Measurements from ENCODE around the gene ITGA7.

The ITGA7 gene

DNA sequence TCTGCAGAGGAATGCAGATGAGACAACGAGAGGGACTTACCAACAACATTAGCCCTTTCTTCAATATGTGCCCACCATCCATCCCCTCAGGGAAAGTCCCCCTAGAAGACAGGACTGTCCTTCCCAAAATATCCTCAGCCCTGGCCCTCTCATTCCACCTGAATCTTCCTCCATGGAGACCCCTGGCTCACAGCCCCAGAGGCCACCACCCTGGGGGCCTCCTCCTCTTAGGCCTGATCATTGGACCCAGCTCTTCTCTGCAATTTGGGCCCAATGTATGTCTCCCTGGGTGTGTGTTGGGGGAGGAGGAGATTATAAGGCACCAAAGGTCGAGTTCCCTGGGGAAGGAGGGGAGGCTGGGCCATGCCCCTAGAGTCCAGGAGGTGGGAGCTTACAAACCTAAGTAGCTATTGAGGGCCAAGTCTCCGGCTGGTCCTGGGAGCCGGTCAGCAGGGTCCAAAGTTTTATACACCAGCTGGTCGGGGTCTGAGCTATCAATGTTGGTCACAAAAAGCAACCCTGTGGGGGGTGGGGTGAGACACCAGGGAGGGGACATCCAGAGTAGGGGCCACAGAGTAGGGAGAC, 8.1 kb downstream of the ITGA7 start:
- no peak for DNase-seq

DNA sequence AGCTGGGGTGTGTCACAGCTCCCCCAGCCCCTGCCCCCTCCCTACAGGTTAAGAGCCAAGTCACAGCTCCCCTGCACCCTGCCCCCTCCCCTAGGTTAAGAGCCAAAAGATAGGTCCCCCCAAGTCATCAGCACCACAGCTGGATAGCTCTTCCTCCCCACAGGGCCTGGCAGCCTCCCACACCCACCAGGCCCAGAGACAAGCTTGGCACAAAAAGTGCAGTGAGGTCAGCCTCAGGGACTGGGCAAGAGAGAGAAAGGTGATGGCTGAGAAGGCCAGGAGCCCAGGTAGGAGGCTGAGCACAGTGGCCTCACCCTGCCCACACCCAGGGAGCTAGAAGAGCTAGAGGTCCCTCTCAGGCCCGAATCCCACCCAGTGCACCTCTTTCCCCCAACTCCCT, 8.7 kb downstream of the ITGA7 start:
- DNase-seq, result no peak

DNA sequence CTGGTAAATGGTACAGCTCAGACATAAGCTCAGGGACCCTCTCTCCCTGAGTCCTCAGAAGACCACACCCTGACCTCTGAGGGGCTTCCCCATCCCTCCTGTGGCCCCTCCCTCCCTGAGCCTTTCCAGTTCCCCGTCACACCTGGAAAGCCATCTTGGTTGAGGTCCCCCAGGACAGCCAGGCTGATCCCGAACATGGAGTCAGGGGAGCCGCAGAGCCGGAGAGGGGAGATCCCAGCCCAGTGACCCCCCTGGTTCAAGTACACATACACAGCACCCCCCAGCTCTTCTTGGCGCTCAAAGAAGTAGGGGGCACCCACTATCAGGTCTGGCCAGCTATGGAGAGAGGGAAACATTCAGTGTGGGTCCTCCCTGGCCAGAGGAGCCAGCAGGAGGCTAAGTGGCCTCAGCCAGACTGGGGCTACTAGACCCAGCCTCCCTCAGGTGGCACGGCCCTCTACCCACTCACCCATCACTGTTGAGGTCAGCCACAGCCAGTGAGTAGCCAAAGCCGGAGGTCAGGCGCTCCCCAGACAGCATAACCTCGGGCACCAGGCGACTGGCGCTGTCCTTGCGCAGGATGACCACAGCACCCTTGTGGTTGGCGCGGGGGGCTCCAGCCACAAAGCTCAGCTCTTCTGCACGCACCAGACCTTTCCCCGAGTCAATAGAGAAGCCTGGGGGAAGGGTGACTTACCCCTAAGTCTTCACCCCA, 9.3 kb downstream of the ITGA7 start:
- no peak for DNase-seq

DNA sequence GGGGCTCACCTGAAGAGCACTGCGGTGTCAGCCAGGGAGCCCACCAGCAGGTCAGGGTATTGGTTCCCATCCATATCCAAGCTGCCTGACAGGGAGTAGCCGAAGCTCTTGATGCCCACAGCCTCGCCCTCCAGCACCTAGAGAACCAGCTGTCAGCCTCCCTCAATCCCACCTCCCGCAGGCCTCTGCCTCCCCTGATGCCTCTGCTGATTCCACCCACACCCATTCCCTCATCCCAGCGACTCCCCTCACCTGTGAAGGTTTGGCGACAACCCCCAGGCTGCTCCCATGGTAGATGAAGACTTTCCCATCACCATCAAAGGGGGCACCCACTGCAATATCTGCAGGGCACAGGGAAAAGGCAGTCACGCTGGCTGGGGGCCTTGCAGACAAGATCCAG, 10.0 kb downstream of the ITGA7 start:
- DNase-seq, result no peak

DNA sequence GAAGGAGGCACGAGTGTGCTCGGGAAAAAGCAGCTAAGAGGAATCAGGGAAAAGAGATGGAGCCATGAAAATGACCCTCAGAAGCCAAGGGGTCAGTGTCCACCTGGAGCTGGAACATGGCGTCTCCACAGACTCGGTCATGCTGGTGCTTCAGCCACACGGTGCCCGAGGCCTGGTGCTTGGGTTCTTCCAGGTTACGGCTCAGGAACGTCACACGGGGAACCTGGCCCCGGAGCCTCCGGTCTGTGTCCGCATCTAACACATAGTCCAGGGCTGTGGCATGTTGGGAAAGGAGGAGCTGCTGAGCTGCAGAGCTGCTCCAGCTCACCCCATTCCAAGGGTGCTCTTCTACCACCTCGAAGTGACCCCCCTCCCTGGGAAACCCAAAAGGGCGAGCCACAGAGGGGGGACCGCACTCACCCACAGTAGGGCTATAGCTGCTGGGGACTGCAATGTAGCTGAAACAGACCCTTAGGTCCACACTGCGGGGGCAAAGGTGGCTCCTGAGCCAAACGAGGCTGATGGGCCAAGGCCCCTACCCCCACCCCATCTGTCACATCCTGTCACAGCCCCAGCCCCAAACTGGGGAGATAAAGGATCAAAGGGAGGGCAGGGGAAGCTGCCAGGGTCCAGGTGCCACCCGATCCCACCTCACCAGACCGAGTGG, 10.8 kb downstream of the ITGA7 start:
- DNase-seq, result no peak

DNA sequence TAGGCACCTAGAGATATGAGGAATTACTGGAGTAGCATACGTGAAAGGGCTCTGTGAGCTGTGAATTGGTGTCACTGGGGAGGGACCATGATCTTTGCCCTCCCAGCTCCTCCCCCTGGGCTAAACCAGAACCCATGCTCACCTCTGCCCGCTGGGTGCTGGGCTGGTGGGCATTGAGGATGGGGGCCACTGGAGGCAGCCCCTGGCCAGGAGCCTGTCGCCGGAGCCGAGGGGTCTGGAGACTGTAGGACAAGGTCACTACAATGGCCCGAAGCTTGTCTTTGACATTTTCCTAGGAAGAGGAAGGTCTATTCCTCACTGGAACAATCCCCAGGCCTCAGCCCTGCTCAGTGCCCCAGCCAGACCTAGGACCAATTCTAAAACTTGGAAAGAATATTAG, 11.6 kb downstream of the ITGA7 start:
- DNase-seq, result no peak

DNA sequence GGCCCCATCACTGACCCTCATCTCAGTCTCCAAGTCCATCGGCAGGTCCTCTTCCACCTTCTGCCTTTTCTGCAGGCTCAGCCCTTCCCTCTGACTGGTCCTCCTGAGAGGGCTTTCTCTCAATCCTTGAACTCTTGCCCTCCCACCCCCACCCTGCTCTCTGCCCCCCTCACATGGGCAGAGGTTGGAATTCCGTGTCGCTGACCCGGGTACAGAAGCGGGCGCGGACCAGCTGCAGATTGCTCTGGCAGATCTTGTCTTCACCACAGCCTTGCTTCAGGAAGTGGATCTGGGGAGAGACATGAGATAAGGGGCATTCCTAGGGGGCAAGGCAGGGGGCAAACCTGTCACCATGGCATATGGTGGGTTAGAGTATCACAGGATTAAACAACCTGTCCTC, 12.4 kb downstream of the ITGA7 start:
- DNase-seq, result no peak

DNA sequence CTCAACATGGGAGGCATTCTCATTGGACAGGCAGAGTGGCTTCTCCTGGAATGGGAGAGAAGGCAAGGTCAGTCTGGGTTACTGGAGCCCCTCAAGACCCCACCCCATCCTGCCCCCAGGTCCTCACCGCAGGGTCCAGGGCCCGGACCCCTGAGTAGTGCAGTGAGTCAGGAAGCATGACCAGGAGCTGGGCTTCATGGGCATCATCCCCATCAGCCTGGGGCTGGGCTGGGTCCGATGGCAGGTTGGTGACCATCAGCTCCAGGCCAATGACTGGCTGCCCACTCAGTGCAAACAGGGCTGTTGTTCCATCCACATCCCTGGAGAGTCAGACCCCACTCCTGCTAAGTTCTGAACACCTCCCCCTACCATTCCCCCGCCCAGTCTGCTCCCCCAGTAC, 13.1 kb downstream of the ITGA7 start:
- DNase-seq, result no peak

DNA sequence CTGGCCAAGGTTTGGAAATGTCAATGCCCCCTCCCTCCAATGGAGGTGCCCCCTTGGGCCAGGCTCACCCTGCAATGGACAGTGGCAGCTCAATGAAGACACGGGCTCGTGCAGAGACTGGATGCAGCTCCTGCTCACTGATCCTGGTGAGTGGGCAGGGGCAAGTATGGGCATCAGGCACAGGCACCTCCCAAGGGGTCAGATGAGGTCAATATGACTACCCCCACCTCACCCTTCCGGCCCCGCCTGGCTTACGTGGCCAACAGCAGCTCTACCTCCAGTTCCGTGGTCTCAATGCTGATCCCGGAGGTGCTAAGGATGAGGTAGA, 13.6 kb downstream of the ITGA7 start:
- no peak for DNase-seq

DNA sequence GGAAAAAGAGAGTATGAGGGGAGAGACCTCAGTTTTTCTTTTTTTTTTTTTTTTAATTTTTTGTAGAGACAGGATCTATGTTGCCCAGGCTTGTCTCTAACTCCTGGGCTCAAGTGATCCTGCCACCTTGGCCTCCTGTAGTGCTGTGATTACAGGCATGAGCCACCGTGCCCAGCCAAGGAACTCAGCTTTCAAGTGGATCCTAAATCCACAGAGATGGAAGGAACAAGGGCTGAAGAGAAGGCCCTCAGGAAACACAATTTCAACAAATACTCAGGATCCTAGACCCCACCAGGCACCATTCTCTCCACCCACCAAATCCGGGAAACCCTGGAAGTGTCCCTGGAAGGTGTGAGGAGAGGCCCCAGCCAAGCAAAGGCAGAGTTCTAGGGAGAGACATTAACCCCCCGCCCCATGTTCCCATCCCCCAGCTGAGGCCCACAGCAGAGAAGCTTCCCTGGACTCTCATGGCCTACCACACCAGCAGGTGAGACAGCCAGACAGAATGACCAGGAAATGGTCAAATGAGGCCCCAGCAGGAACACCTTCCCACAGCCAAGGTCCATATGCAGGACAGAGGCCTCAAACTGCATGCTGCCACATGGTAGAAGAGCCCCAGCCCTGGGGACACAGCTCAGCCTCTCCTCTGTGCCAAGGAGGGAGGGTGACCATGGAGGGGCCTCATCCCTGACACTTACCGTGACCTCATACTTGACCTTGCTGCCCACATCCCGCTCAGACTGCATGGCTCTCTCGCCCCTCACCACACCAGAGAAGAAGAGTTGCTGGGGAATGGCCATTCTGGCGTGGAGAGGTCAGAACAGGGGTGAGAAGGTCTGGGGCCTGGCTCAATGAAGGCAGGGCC, 14.1 kb downstream of the ITGA7 start:
- DNase-seq, result no peak

DNA sequence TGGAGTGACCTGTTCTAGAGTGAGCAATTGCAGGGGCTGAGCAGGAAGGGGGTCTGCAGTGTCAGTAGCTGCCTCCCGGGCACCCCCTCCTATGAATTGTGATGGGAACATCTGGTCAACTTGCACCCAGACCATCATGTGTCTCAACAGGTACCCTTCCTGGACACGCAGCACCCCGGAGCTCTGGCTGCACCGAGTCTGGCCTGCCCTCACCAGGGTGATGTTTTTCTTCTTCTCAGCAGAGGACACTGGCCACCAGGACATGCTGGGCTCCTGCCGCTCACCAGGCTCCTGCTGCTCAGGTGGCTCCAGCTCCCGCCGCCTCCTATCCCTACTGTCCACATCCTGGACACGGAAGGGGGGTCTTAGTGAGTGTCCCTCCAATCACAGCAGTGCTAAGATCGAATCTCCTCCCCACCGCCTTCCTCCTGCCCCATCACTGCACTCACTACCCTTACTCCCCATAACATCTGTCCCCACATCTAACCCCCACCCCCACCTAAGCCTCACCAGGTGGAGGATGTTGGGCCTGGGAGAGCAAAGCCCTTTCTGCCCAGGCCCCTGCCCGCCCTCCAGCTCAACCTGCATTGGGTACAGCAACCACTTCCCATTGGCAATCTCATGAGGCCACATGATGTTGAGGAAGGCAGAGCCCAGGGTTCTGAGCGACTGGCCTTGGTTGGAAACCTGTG, 14.9 kb downstream of the ITGA7 start:
- no peak for DNase-seq

DNA sequence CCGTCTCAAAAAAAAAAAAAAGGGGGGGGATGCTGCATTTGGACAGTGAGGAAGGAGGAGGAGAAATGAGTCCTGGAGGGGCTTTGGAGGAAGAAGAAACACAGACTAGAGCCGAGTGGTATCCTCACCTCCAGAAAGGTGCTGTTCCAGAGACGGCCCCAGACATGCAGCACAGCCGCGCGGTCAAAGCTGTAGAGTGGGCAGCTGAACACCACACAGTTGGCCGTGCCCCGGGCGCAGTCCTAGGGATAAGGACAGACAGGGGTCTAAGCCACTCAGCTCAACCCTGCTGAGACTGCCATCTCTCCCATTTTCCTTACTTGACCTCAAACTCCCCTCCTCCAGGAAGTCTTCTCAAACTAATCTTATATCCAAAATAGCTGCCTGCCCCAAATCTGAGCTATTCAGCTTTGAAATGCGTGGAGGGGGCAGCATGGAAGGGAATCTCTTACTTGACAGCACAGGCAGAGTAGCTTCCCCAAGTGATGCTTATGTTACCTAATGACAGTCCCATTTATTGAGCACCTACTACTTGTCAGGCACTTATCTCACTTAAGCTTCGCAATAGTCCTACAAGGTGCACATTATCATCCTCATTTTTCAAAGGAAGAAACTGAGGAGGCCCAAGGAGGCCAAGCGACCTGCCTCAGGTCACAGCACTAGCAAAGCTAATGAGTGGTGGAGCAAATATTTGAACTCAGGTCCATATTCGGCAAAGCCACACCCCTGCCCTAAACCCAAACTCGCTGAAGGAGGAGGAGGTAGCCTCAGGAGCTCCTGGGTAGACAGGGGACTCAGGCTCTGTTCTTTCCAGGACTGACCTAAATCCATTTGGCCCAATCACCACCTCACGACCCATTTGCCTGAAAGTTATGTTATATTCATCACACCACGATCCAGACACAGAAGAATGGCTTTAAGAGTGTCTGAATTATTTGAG, 18.7 kb downstream of the ITGA7 start:
- no peak for DNase-seq

DNA sequence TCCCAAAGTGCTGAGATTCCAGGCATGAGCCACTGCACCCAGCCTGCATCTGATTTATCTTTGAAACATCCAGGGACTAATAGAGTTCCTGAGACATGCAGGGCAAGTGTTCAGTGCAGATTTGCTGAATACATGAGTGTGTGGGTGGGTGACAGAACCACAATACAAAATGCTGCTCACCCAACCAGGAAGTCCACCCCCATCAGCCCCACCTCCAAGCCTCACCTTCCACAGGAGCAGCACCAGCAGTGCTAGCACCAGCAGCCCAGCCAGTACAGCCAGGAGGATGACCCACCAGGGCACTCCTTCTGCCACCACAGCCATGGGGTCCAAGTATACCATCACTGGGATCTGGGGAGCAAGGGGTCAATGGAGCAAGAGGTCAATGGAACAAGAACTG, 20.0 kb downstream of the ITGA7 start:
- no peak for DNase-seq

DNA sequence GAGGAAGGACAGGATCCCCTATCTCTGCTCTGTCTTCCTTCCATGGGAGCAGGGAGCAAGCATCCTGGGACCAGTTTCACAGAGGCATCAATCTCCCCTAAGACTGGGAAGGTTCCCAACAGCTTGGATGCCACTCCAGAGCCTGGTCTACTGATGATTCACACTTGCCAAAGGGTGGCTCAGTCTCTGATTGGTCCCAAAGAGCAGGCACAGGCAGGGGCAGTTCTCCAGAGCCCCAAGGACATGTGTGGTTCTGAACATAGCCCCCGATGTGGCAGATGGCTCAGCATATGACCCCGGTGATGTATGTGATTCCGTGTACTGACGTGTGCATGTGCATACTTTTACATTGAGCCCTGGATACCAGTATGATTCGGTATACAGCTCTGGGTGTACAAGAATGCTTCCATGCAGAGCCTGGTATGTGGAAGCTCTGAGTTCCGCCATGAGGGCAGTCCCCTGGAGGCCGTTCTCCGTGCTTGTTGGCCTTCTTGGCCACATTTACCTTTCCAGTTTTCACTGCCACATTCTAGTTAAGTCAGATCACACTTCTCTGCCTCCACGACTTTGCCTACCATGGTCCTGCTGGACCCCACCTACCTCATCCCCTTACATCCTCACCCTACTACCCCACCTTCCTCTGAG, 21.2 kb downstream of the ITGA7 start:
- DNase-seq, result no peak

DNA sequence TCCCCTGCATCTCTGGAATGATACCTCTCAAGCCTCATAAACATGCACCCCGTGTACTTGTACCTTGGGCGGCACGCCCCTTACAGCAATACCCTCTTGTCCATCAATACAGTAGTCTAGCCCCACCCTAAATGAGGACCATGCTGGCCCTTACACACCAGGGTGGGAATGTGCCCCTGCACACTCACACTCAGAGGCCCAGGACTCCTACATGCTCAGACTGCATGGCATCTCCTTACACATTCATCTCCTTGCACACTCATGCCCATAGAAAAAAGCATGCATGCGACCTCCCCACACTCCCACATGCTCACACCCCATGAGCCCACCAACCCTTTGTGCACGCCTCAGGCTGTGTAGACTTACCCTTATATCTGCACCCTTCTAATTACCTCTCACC, 22.0 kb downstream of the ITGA7 start:
- DNase-seq, result no peak

DNA sequence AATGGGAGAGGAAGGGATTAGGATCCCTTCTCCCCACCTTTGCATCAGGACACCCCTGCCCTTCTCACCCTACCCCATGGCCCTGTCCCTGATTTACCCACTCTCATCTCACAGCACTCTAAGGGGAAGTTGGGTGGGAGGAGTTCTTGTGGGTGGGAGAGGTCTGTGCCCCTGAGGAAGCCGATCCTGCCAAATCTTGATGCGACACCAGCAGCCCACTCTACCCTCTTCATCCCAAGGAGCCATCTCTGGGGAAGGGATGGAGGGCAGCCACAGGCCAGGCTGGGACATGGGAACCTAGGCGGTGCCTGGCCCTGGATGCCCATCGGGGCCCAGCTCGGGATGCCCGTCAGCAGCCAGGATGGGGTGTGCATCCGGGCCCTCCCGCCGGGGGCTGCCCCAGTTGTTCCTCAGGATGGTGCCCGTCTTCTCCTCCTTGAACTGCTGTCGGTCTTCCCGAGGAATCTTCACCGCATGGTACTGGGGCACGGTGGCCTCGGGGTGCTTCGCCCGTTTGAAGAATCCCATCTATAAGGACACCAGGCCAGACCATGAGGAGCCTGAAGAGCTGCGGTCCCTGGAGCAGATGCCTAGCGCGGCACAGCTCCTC, 22.8 kb downstream of the ITGA7 start:
- no peak for DNase-seq

DNA sequence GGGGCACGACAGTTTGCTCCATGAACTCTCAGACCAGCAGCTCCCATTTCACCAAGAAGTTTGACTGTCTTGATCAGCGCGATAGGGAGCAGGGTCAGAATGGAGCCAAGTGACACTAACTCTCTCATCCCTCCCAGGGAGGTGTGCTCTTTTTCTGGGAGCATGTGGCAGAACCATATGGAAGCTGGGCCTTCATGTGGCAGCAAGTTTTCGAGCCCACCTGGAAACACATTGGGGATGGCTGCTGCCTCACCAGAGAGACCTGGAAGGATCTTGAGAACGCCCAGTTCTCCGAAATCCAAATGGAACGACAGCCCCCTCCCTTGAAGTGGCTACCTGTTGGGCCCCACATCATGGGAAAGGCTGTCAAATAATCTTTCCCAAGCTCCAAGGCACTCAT, 24.0 kb downstream of the ITGA7 start:
- no peak for DNase-seq

DNA sequence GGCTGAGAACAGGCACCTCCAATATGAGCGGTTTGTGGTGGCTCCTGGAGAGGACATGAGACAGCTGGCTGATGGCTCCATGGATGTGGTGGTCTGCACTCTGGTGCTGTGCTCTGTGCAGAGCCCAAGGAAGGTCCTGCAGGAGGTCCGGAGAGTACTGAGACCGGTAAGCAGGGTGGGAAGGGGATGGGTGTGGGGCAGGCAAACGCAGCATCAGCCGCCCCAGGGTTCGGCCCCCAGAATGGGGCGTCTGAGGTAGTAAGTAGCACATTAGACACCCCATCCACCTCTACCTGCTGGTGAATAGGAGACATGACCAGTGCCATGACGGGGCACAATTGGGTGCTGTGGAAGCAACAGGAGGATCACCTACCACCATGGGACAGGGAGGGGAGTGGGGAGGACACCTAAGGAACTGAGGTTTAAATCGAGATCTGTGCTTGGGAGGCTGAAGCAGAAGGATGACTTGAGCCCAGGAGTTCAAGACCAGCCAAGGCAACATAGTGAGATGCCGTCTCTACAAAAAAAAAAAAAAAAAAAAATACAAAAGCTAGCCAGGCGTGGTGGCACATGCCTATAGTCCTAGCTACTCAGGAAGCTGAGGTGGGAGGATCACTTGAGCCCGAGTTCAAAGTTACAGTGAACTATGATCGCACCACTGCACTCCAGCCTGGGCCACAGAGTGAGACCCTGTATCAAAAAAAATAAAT, 25.5 kb downstream of the ITGA7 start:
- DNase-seq, result no peak

DNA sequence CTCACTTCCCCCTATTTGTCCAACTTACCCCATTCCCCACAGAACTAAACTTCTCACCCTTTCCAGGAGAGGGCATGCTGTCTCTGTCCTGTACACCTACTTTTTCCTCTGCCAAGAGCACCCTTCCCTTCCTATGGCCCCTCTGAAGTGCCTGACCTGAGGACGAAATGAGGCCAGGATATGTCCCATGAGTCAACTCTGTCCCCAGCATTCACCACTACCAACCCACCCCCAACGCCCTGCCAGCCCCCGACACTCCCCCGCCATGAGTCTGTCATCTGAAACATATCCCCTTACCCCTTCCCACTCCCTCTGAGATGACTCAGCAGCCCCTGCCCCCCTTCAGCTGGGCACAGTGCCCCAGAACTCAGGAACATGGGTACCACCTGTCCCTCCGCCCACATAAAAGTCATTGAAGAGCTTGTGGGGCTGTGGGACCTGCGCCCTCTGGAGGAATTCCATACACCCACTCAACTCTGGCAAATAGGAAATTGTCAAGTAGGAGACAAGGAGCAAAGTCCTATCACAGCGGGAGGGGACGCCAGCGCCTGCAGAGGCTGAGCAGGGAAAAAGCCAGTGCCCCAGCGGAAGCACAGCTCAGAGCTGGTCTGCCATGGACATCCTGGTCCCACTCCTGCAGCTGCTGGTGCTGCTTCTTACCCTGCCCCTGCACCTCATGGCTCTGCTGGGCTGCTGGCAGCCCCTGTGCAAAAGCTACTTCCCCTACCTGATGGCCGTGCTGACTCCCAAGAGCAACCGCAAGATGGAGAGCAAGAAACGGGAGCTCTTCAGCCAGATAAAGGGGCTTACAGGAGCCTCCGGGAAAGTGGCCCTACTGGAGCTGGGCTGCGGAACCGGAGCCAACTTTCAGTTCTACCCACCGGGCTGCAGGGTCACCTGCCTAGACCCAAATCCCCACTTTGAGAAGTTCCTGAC, 26.3 kb downstream of the ITGA7 start:
- no peak for DNase-seq
